ENCODE measurements around the gene SYNE1. TPM values are rescaled to one million over a fixed set of nuclear protein-coding genes. Genes with fewer than 3 reads are reported as not detected.

Gene SYNE1
- total RNA-seq, 1 donor from 2014 or later: 17.4 TPM

- no peak for TF ChIP-seq CTCF (conservative IDR thresholded peaks at IDR 0.05; ENCODE audit: low read depth, low read length)
- no peak for DNase-seq (ENCODE audit: low read depth)
- no peak overlapping the region for H3K4me3 ChIP-seq (ENCODE audit: low read depth, low read length)
Observed at GRCh38 chr6:152271776-152272464, 365.2 kb downstream of the SYNE1 start.

GRCh38 chr6:152270301-152270925 is 366.7 kb downstream of the SYNE1 start:
- no peak for TF ChIP-seq CTCF (conservative IDR thresholded peaks at IDR 0.05; ENCODE audit: low read depth, low read length)
- H3K4me3 ChIP-seq (ENCODE audit: low read depth, low read length): no peak overlapping the region
- DNase-seq (ENCODE audit: low read depth): no peak

- H3K4me3 ChIP-seq (ENCODE audit: low read depth, low read length): no peak overlapping the region
- TF ChIP-seq CTCF (conservative IDR thresholded peaks at IDR 0.05; ENCODE audit: low read depth, low read length): no peak
- no peak for DNase-seq (ENCODE audit: low read depth)
Observed at GRCh38 chr6:152268846-152269442, 368.2 kb downstream of the SYNE1 start.

GRCh38 chr6:152267967-152268845 is 369.0 kb downstream of the SYNE1 start:
- DNase-seq (ENCODE audit: low read depth): no peak
- TF ChIP-seq CTCF (conservative IDR thresholded peaks at IDR 0.05; ENCODE audit: low read depth, low read length): peak; percentile 58
- H3K4me3 ChIP-seq (ENCODE audit: low read depth, low read length): no peak overlapping the region

- no peak for TF ChIP-seq CTCF (conservative IDR thresholded peaks at IDR 0.05; ENCODE audit: low read depth, low read length)
Observed at GRCh38 chr6:152265651-152266050, 371.5 kb downstream of the SYNE1 start.

GRCh38 chr6:152263582-152263981 is 373.6 kb downstream of the SYNE1 start:
- no peak for DNase-seq (ENCODE audit: low read depth)
- no peak overlapping the region for H3K4me3 ChIP-seq (ENCODE audit: low read depth, low read length)
- TF ChIP-seq CTCF (conservative IDR thresholded peaks at IDR 0.05; ENCODE audit: low read depth, low read length): no peak

More at GRCh38 chr6:152265651-152266050, 371.5 kb downstream of the SYNE1 start:
- DNase-seq (ENCODE audit: low read depth): no peak
- H3K4me3 ChIP-seq (ENCODE audit: low read depth, low read length): no peak overlapping the region

Measured in epithelial cell of proximal tubule (primary cell).